ENCODE measurements around the gene RRAGC. TPM values are rescaled to one million over a fixed set of nuclear protein-coding genes. Genes with fewer than 3 reads are reported as not detected.

RRAGC gene
- total and polyA plus RNA-seq, 2 of the 13 experiments (the other 11 are each of a cell fraction or from before 2014, with no cell fraction given): 7.6 to 8.0 TPM

DNA sequence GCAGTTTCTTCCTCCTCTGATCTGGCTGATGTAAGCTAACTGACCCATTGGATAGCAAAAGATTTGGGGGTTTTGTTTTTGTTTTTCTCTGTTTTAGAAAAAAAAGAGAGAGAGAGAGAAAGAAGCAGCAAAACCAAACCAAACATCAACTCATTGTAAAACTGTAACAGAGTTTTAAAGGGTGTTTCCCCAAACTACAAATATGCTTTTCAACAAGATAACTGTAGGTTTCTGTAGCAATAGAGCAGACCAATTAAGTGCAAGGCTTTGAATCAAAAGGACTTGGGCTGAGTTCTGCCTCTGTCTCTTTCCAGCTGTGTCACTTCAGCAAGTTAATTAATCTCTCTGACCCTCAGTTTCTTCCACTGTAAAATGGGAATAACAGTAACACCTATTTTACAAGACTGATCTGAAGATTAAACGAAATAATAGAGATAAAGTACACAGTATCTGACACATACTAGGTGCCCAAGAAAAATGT is 44.5 kb downstream of the RRAGC start:
- no peak overlapping the region for H2AFZ ChIP-seq (ENCODE audit: low read length)
- no peaks in the 10 kb centered on the region for H3K36me3 ChIP-seq (replicated peaks in 1 of 2; ENCODE audit: control insufficient read depth in 1 of 2, insufficient read depth in 2 of 2, low read length in 2 of 2)
- no peak for FAIRE-seq
- peaks cover 0 to 64% of the 10 kb centered on the region in 2 experiments; a peak in 4 of 5 replicates for H3K27me3 ChIP-seq (ENCODE audit: control insufficient read depth in 1 of 2, insufficient read depth in 2 of 2, low read length in 2 of 2)
- TF ChIP-seq SIX4 (CRISPR knock-in tag; IDR thresholded peaks at IDR 0.05) (no peak), NR2F2 (IDR thresholded peaks at IDR 0.05; ENCODE audit: borderline replicate concordance, low read depth) (no peak), MAFK (conservative IDR thresholded peaks at IDR 0.05 in 1 of 2, IDR thresholded peaks at IDR 0.05 in 1 of 2; ENCODE audit: low read length in 2 of 2) (peak in 1 of 2 experiments; percentile 35; a peak in 1 of 4 replicates), ZSCAN30 (CRISPR knock-in tag; IDR thresholded peaks at IDR 0.05) (no peak)
- TF ChIP-seq, protein P1, sequence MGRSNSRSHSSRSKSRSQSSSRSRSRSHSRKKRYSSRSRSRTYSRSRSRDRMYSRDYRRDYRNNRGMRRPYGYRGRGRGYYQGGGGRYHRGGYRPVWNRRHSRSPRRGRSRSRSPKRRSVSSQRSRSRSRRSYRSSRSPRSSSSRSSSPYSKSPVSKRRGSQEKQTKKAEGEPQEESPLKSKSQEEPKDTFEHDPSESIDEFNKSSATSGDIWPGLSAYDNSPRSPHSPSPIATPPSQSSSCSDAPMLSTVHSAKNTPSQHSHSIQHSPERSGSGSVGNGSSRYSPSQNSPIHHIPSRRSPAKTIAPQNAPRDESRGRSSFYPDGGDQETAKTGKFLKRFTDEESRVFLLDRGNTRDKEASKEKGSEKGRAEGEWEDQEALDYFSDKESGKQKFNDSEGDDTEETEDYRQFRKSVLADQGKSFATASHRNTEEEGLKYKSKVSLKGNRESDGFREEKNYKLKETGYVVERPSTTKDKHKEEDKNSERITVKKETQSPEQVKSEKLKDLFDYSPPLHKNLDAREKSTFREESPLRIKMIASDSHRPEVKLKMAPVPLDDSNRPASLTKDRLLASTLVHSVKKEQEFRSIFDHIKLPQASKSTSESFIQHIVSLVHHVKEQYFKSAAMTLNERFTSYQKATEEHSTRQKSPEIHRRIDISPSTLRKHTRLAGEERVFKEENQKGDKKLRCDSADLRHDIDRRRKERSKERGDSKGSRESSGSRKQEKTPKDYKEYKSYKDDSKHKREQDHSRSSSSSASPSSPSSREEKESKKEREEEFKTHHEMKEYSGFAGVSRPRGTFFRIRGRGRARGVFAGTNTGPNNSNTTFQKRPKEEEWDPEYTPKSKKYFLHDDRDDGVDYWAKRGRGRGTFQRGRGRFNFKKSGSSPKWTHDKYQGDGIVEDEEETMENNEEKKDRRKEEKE (IDR thresholded peaks at IDR 0.05): no peak
- H3K9ac ChIP-seq (ENCODE audit: insufficient read depth, low read depth, low read length): no peak overlapping the region
- no peaks in the 10 kb centered on the region for H3K9me3 ChIP-seq (ENCODE audit: low read length)
- 0% methylated on average over 1 of the region's 1 CpG for WGBS (ENCODE audit: low lambda C conversion rate)
- CTCF ChIA-PET (ENCODE audit: low intra/inter-chr PET ratio, low total read pairs): no interaction called here
- intact Hi-C loops (cut with micrococcal nuclease; ENCODE audit: unreplicated experiment): loop anchor here (10.0 kb wide), 1 partner anchor 570 kb away; no protein-coding TSS in a partner anchor
- no peak for DNase-seq (ENCODE audit: low spot score)
- in situ Hi-C loops (cut with HindIII; ENCODE audit: extremely low pct_ligation_motif_present, low pct_unique_long_range_greater_than_20kb): loop anchor here (5.0 kb wide), 2 partner anchors 208 to 773 kb away; no protein-coding TSS in a partner anchor
- BruUV-seq (replicated peaks): no TSS peak
- no peak for ATAC-seq
- no peaks in the 10 kb centered on the region for H4K20me1 ChIP-seq (ENCODE audit: insufficient read depth, low read length)
- H3K27ac ChIP-seq (ENCODE audit: extremely low read length, insufficient read depth, low read length): no peak overlapping the region
- POLR2A ChIA-PET: no interaction called here
- H3K4me1 ChIP-seq (ENCODE audit: insufficient read depth, low read length): peaks cover 19% of the 10 kb centered on the region
- H3K4me3 ChIP-seq (replicated peaks in 1 of 3; ENCODE audit: insufficient read depth in 1 of 3, low read depth in 2 of 3, low read length in 3 of 3): no peak overlapping the region
- H3K79me2 ChIP-seq (ENCODE audit: insufficient read depth, low read length): no peaks in the 10 kb centered on the region
- no peak overlapping the region for H3K4me2 ChIP-seq (ENCODE audit: low read depth, low read length)
